Transverse colon (tissue), 4 donors: ENCODE results near the gene SDHB.

Experiments used
- EP300 ChIP-seq: sonication (generic); formaldehyde crosslinking; IDR thresholded peaks from one replicate; pipeline ENCODE4 v1.6.1; 2017; ENCODE audit warnings: antibody characterized with exemption, low read depth
- POLR2A ChIP-seq: fragments of 450-650 bp; IDR thresholded peaks from one replicate; pipeline ENCODE4 v1.6.1; 2016; ENCODE audit warnings: antibody characterized with exemption, mild to moderate bottlenecking, moderate library complexity
- POLR2AphosphoS5 ChIP-seq, 3 donors: sonication (generic); formaldehyde crosslinking; IDR thresholded peaks; one replicate each; pipeline ENCODE4 v1.6.1; 2016; ENCODE audit warnings: antibody characterized with exemption in 3 of 3
- TF ChIP-seq, protein P1 (sequence below), 5 experiments: fragments of 200-600 bp in 3 of 5; fragments of 450-650 bp in 2 of 5; sonication (generic) in 3 of 5; IDR thresholded peaks; 1 replicate in 2 of 5; 2 replicates in 3 of 5; pipeline ENCODE4 v1.5.1; 2016 to 2017; ENCODE audit warnings: antibody characterized with exemption in 5 of 5, inconsistent platforms in 3 of 5, mild to moderate bottlenecking in 2 of 5, moderate library complexity in 1 of 5

DNA sequence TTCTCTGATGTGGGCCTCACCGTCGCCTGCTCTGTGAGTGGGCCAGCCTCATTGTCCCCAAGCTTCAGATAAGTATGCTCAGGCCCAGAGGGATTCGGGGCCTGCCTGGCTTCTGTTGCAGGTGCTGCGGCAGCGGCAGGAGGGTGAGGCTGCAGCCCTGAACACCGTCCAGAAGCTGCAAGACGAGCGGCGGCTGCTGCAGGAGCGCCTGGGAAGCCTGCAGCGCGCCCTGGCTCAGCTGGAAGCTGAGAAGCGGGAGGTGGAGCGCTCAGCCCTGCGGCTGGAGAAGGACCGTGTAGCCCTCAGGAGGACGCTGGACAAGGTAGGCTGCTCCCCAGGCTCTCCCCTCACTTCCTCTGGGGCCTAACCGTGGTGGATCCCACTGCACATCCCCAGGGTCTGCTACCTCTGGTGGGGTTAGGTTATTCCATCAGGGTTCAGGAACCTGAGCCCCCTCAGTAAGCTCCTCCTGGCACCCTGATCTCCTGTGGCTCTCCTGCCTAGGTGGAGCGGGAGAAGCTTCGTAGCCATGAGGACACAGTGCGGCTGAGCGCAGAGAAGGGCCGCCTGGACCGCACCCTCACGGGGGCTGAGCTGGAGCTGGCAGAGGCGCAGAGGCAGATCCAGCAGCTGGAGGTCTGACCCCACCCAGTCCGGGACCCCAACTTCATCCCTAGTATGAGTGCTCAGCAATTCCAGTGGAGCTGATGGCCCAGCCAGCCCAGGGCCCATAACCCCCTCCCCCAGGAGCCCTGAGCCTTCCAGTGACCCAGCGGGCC, 83.5 kb downstream of the SDHB start:
- TF ChIP-seq, protein P1, sequence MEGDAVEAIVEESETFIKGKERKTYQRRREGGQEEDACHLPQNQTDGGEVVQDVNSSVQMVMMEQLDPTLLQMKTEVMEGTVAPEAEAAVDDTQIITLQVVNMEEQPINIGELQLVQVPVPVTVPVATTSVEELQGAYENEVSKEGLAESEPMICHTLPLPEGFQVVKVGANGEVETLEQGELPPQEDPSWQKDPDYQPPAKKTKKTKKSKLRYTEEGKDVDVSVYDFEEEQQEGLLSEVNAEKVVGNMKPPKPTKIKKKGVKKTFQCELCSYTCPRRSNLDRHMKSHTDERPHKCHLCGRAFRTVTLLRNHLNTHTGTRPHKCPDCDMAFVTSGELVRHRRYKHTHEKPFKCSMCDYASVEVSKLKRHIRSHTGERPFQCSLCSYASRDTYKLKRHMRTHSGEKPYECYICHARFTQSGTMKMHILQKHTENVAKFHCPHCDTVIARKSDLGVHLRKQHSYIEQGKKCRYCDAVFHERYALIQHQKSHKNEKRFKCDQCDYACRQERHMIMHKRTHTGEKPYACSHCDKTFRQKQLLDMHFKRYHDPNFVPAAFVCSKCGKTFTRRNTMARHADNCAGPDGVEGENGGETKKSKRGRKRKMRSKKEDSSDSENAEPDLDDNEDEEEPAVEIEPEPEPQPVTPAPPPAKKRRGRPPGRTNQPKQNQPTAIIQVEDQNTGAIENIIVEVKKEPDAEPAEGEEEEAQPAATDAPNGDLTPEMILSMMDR (IDR thresholded peaks at IDR 0.05), result no peak
- TF ChIP-seq POLR2A, result no peak
- TF ChIP-seq EP300, result no peak
- TF ChIP-seq POLR2AphosphoS5 (IDR thresholded peaks at IDR 0.05), result no peak
